Measurements from ENCODE around the gene INSYN1.

DNA sequence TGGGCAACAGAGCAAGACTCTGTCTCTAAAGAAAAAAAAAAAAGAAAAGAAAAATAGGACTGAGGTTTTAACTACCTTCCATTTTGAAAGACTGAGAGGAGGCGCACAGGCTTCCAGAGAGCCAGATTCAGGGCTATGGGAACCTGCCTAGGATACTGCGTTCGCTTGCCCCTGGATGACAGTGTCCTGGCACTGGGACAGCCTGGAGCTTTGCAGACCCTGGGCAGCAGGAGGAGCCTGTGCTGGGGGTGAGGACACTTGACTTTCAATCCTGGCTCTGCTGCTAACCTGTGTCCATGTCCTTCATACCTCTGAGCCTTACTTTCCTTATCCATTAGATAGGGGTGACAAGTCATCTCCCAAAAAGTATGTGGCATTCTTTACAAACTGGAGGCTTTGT, 37.7 kb downstream of the INSYN1 start:
- TF ChIP-seq TCF7L2 (IDR thresholded peaks at IDR 0.05; ENCODE audit: low read depth, low read length) = no peak
- TF ChIP-seq ARID3B (CRISPR knock-in tag; IDR thresholded peaks at IDR 0.05; ENCODE audit: borderline replicate concordance) = no peak
- no peak for TF ChIP-seq CTCF (IDR thresholded peaks at IDR 0.05 in 2 of 3, conservative IDR thresholded peaks at IDR 0.05 in 1 of 3; ENCODE audit: insufficient read depth in 2 of 3, low read depth in 1 of 3, low read length in 3 of 3)

Measured in K562 (cell line).